ENCODE results near the gene AFDN. TPM values are rescaled to one million over a fixed set of nuclear protein-coding genes. Genes with fewer than 3 reads are reported as not detected.

AFDN gene
- total RNA-seq, 2 experiments from 2014 or later = 12.5 to 13.9 TPM

DNA sequence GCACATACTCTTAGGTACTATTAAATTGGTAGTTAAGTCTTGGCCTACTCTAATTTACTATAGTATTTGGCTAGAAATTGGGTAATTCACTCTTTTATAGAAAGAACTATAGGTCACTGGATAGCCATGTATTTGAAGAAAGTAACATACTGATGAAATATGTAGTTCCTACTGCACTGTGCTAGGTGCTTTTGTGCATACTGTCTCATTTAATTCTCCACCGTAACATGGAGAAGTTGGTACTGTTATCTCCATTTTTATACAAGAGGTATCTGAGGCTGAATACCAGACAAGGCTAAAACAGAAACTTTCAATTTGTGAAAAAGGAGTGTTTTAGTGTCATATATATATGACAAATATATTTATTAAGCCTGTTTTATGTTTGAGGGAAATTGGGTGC lies 29.8 kb downstream of the AFDN start:
- Mint-ChIP-seq H3K4me1 (ENCODE audit: low read depth) (peaks cover 5% of the 10 kb centered on the region), H3K27me3 (ENCODE audit: low read depth) (peaks cover 24% of the 10 kb centered on the region), H3K27ac (no peak overlapping the region), H3K4me3 (no peak overlapping the region), H3K9me3 (peaks cover 2% of the 10 kb centered on the region), H3K36me3 (ENCODE audit: low read depth) (no peaks in the 10 kb centered on the region)
- CTCF ChIA-PET = no interaction called here
- intact Hi-C loops (cut with micrococcal nuclease) = no loop called here
- DNase-seq = no peak

DNA sequence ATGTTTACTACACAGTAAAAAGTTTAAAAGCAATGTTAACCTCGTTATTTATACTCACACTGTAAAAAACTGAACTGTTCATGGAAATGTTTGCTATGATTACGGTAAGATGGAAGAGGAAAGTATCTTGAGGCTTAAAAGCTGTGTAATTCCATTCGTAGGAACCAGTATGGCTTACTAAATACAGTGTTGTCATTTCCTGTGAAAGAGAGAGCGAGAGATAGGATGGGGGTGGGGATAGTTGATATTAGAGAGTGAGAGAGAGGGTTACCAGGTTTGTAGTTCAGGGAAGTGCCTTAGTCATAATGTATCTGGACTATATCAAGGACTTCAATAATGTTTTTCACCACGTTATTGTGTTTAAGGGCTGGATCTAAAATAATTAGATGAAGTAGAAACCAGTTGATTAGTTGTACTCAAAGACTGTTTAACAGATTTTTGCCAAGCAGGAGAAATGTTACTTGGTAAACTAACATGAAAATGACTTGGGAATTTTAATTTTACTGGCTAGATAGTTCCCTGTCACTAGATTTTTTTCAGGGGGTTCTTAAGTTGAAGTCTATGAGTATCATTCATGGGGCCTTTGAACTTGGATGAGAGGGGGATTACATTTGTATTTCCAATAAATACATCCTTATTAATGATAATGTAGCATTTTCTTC lies 30.4 kb downstream of the AFDN start:
- peaks cover 20% of the 10 kb centered on the region for H3K27me3 Mint-ChIP-seq (ENCODE audit: low read depth)
- peaks cover 5% of the 10 kb centered on the region for H3K4me1 Mint-ChIP-seq (ENCODE audit: low read depth)
- peaks cover 2% of the 10 kb centered on the region for H3K9me3 Mint-ChIP-seq
- no peaks in the 10 kb centered on the region for H3K36me3 Mint-ChIP-seq (ENCODE audit: low read depth)
- CTCF ChIA-PET = no interaction called here
- H3K27ac Mint-ChIP-seq = no peak overlapping the region
- intact Hi-C loops (cut with micrococcal nuclease) = no loop called here
- no peak overlapping the region for H3K4me3 Mint-ChIP-seq
- no peak for DNase-seq

DNA sequence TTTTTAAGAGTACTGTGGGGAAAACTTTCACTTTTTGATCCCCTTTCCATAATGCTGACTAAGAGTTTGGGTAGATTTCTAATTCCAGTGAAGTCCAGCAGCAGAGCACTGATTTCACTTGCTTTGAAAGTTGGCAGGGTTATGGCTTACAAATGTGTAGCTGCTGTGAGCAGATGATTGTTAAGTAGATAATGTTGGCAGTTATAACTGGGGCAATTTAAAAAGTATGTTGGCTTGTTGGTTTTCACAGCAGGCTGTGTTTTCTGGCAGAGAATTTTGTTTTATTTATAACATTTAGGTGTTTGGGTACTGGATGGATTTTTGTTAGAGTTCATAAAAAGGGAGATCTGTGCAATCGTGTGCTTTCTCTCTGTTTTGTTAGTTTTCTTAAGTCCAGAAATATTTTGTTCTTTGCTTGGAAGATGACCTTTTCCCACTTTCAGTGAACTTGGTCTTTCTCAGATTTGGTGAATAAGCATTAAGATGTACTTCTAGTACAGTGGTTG lies 31.4 kb downstream of the AFDN start:
- CTCF ChIA-PET = no interaction called here
- Mint-ChIP-seq H3K27me3 (ENCODE audit: low read depth) (peaks cover 16% of the 10 kb centered on the region), H3K27ac (no peak overlapping the region), H3K4me3 (no peak overlapping the region), H3K9me3 (peaks cover 2% of the 10 kb centered on the region), H3K4me1 (ENCODE audit: low read depth) (peaks cover 5% of the 10 kb centered on the region), H3K36me3 (ENCODE audit: low read depth) (no peaks in the 10 kb centered on the region)
- DNase-seq = no peak
- intact Hi-C loops (cut with micrococcal nuclease) = no loop called here

DNA sequence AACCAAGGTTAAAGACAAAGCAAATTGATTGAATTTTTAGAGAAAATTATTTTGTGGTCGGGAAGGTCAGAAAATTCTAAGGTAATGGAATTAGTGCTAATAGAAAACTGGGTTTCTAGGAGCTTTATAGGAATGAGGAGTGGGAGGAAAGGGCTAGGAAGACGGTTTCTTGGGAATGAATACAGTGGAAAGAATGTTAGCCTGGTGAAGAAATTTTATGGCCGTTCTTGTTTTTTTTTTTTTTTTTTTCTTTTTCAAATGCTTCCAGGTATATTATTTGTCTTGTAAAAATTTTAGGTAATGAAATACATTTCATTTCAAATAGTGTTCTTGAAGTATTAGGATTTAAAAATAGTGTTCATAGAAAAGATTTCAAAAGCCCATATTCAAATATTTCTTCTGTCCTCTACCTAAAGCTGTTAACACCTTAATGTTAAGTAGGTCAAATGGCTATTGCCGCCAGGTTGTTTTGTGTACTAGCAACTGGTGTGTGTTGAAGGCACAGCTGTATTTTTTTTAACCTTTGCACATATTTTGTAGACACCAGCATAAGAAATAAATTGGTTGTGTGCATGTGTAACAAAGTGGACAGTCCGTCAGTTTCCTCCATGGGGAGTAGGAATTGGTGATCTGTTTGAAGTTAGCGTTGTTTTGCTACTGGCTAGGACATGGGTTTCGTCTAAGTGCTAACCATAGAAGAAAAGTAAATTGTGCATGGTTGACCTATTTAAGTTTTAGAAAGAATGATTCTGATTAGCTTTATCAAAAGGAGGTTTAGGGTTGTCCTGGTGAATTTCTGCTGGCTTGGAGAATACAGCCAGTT lies 32.3 kb downstream of the AFDN start:
- Mint-ChIP-seq H3K4me3 (no peak overlapping the region), H3K27ac (no peak overlapping the region), H3K27me3 (ENCODE audit: low read depth) (peaks cover 21% of the 10 kb centered on the region), H3K4me1 (ENCODE audit: low read depth) (peaks cover 5% of the 10 kb centered on the region), H3K9me3 (peaks cover 2% of the 10 kb centered on the region), H3K36me3 (ENCODE audit: low read depth) (no peaks in the 10 kb centered on the region)
- DNase-seq = no peak
- intact Hi-C loops (cut with micrococcal nuclease) = no loop called here
- CTCF ChIA-PET = no interaction called here

DNA sequence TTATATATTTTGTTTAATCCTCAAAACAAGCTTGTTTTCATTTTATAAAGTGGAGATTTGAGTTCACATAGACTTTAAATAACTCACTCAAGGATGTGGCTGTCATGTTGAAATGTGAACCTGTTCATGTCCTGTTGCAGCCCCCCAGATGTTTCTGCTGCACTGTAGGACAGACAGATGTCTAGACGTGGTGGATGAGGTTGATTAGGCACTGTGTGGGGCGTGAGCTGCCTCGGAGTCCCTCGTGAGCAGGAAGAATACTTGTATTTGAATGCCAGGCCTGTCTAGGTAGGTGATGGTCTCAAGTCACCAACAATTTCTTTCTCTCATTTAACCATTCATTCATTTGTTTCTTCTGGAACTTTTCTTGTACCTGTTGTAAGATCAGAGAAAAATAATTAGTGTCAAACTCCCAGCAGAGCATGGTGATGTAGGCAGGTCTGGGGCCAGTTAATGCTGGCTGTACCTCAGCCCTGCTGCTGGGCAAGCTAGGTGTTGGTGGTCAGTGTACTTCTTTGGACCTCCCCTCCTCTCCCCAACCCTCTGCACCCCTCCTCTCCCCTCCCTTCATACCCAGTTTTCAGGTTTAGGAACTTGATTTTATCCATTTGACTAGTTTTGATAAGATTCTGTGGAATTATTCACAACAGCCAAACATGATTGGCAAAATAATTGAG lies 34.0 kb downstream of the AFDN start:
- intact Hi-C loops (cut with micrococcal nuclease) = no loop called here
- no peaks in the 10 kb centered on the region for H3K36me3 Mint-ChIP-seq (ENCODE audit: low read depth)

DNA sequence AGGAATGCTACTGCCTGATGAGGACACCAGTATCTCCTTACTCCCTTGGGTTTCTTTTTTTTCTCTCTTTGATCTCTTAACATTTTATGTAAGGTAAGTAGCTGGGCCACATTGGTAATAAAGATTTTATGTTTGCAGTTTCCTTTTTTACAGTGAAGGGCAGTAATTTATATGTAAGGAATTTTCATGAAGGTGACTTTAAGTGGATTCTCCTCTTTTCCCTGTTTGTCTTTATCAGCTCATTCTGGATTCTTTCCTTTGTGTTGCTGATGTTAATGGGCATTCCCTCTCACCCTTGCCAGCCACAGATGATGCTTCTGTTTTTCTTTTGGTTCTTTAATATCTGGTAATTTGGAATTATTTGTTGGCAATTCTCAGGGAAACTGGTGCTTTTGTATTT lies 34.7 kb downstream of the AFDN start:
- Mint-ChIP-seq H3K36me3 (ENCODE audit: low read depth) (no peaks in the 10 kb centered on the region), H3K4me3 (no peak overlapping the region), H3K4me1 (ENCODE audit: low read depth) (peaks cover 5% of the 10 kb centered on the region), H3K27me3 (ENCODE audit: low read depth) (peaks cover 26% of the 10 kb centered on the region), H3K9me3 (peaks cover 2% of the 10 kb centered on the region), H3K27ac (no peak overlapping the region)
- intact Hi-C loops (cut with micrococcal nuclease) = no loop called here
- CTCF ChIA-PET = no interaction called here
- DNase-seq = no peak

More for the DNA sequence above, 34.0 kb downstream of the AFDN start:
- no peak overlapping the region for H3K4me3 Mint-ChIP-seq
- DNase-seq = no peak
- H3K4me1 Mint-ChIP-seq (ENCODE audit: low read depth) = peaks cover 5% of the 10 kb centered on the region
- peaks cover 23% of the 10 kb centered on the region for H3K27me3 Mint-ChIP-seq (ENCODE audit: low read depth)
- H3K27ac Mint-ChIP-seq = no peak overlapping the region
- H3K9me3 Mint-ChIP-seq = peaks cover 2% of the 10 kb centered on the region
- CTCF ChIA-PET = no interaction called here

DNA sequence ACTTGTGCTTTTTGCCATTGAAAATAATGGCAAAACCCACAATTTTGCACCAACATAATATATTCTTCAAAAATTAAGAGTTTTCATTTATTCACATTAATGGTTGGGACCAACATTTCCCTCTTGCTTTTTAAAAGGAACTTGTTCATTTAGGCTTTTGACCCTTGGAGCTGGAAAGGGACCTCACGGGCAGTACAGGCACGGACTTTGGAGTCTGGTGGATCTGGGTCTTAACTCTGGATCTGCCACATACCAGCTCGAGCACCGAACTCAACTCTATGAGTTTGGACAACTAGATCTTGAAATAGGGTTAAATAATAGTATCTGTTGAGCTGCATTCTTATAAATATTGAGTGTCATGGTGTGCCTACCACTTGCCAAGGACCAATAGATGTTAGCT lies 37.2 kb downstream of the AFDN start:
- Mint-ChIP-seq H3K27me3 (ENCODE audit: low read depth) (peaks cover 23% of the 10 kb centered on the region), H3K9me3 (no peaks in the 10 kb centered on the region), H3K4me1 (ENCODE audit: low read depth) (no peaks in the 10 kb centered on the region), H3K27ac (no peak overlapping the region), H3K36me3 (ENCODE audit: low read depth) (no peaks in the 10 kb centered on the region), H3K4me3 (no peak overlapping the region)
- DNase-seq = no peak
- intact Hi-C loops (cut with micrococcal nuclease) = no loop called here
- CTCF ChIA-PET = no interaction called here

DNA sequence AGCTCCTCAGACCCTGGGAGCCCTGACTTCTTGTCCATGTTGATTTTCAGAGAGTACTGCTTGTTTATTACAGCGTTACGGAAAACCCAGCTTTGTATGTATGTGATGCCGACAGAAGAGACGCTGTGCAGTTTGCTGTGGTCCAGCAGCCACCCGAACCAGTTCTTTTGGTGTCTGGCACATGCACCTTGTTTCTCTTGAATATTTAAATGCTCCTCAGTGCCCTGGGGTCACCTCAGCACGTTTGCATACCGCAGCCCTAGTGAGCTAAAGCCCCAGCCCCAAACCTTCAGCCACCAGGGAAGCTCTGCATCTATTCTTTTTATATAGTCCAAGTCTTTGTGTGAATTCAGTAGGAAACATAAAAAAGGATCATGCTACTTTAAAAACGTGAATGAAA lies 39.9 kb downstream of the AFDN start:
- peaks cover 20% of the 10 kb centered on the region for H3K27me3 Mint-ChIP-seq (ENCODE audit: low read depth)
- H3K36me3 Mint-ChIP-seq (ENCODE audit: low read depth) = no peaks in the 10 kb centered on the region
- H3K4me1 Mint-ChIP-seq (ENCODE audit: low read depth) = no peaks in the 10 kb centered on the region
- intact Hi-C loops (cut with micrococcal nuclease) = no loop called here
- H3K9me3 Mint-ChIP-seq = no peaks in the 10 kb centered on the region
- no peak overlapping the region for H3K4me3 Mint-ChIP-seq
- CTCF ChIA-PET = no interaction called here
- no peak for DNase-seq
- H3K27ac Mint-ChIP-seq = no peak overlapping the region

DNA sequence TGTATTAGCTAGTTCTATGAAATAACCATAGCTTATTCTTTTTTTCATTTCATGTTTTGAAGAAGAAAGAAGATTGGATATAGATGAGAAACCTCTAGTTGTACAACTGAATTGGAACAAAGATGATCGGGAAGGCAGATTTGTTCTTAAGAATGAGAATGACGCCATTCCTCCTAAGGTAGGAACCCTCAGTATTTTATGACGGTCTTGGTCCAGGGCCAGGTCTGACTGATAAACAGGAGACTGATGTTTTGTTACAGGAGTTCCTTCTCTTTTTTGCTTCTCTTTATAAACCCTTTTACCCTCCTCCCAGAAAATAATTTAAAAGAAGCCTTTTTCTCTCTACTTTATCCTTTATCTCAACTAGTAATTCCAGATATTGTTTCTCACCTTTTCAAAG lies 43.6 kb downstream of the AFDN start:
- H3K27ac Mint-ChIP-seq = no peak overlapping the region
- no peaks in the 10 kb centered on the region for H3K9me3 Mint-ChIP-seq
- peaks cover 5% of the 10 kb centered on the region for H3K27me3 Mint-ChIP-seq (ENCODE audit: low read depth)
- no peak overlapping the region for H3K4me3 Mint-ChIP-seq
- no peaks in the 10 kb centered on the region for H3K36me3 Mint-ChIP-seq (ENCODE audit: low read depth)
- CTCF ChIA-PET = no interaction called here
- intact Hi-C loops (cut with micrococcal nuclease) = no loop called here
- DNase-seq = no peak
- no peaks in the 10 kb centered on the region for H3K4me1 Mint-ChIP-seq (ENCODE audit: low read depth)

DNA sequence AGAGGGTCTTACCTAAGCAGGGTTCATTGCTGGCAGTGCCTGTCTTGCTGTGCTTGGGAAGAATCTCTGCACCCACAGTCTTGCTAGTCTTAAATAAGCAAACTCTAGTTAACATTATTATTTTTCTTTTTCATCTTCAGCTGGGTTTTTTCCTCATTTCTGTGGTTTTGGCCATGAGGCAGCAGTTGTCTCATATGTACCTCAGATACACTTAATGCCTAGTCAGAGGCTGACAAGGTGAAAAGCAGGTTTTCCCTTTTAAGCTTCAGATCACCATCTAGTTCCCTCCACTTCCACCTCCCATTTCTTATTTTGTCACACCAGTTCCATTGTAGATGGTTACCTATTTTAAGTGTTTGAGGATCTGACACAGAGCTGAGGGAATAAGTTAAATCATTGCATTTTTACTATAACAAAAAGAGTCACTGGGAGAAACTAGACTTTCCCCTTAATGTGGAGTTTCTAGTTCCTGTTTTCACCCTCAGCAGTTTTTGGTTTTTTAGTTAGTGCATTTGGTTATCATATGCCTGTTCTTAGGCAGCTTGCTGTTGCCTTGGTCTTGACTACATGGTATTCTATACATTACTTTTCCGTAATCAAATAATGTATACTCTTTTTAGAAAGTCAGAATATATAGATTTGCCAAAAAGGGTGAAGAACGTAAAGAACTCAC lies 46.0 kb downstream of the AFDN start:
- no peaks in the 10 kb centered on the region for H3K9me3 Mint-ChIP-seq
- no peaks in the 10 kb centered on the region for H3K4me1 Mint-ChIP-seq (ENCODE audit: low read depth)
- peaks cover 1% of the 10 kb centered on the region for H3K27me3 Mint-ChIP-seq (ENCODE audit: low read depth)
- no peak overlapping the region for H3K4me3 Mint-ChIP-seq
- H3K27ac Mint-ChIP-seq = no peak overlapping the region
- CTCF ChIA-PET = no interaction called here
- intact Hi-C loops (cut with micrococcal nuclease) = no loop called here
- no peak for DNase-seq
- H3K36me3 Mint-ChIP-seq (ENCODE audit: low read depth) = no peaks in the 10 kb centered on the region

DNA sequence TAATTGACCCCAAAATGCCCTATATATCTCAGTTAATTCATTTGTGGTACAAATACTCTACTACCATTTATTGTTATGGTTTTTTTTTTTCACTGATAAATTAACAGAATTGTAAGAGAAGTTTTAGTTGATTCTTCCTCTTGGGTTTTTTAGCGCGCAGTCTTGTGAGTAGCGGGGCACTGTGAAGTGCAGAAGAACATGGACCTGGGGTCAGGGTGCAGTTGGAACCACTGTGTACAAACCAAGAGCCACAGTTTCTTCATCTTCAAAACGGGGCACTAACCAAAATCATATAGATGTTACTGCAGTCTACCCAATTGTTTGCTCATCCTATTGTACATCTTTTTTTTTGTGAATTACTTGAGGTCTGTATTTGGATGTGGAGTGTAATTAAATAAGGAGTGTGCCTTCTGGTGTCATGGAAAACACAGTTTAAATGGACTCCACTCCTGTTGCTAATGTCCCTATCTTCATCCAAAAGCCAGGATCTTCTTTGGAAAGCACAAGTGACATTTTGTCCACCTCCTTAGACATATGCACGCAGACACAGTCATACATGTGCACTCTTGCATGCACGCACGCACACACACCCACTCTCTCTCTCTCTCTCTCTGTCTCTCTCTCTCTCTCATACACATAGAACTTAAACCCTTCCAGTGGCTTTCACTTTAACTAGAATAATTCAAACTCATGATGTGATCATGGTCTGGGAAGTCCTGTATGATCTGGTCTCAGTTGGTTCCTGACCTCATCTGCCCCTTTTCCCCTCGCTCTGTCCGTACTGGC lies 51.5 kb downstream of the AFDN start:
- no peak for DNase-seq
- CTCF ChIA-PET = no interaction called here
- no peak overlapping the region for H3K4me3 Mint-ChIP-seq
- no peak overlapping the region for H3K27ac Mint-ChIP-seq
- intact Hi-C loops (cut with micrococcal nuclease) = no loop called here
- no peaks in the 10 kb centered on the region for H3K9me3 Mint-ChIP-seq
- H3K4me1 Mint-ChIP-seq (ENCODE audit: low read depth) = no peaks in the 10 kb centered on the region
- H3K36me3 Mint-ChIP-seq (ENCODE audit: low read depth) = no peaks in the 10 kb centered on the region
- H3K27me3 Mint-ChIP-seq (ENCODE audit: low read depth) = no peaks in the 10 kb centered on the region

DNA sequence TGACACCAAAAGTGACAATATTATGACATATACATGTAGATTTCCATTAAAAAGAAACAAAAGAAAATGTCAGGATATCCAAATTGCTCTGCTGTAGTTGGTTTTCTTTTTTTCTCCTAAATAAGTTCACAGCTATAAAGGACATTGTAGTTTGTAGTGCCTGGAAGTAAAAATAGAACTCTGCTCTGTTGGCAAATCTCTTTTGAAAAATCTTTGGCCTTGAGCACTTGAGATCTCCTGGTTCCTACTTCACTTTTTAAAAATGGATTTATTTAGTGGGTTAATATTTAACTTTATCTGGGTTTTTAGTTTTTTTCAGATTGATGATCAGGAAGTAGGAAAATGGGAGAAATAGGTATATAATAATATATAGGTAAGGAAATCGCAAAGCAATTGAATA lies 52.9 kb downstream of the AFDN start:
- H3K27ac Mint-ChIP-seq = no peak overlapping the region
- no peak for DNase-seq
- H3K9me3 Mint-ChIP-seq = no peaks in the 10 kb centered on the region
- H3K4me1 Mint-ChIP-seq (ENCODE audit: low read depth) = no peaks in the 10 kb centered on the region
- no peak overlapping the region for H3K4me3 Mint-ChIP-seq
- no peaks in the 10 kb centered on the region for H3K36me3 Mint-ChIP-seq (ENCODE audit: low read depth)
- CTCF ChIA-PET = no interaction called here
- intact Hi-C loops (cut with micrococcal nuclease) = no loop called here
- H3K27me3 Mint-ChIP-seq (ENCODE audit: low read depth) = no peaks in the 10 kb centered on the region

All from activated naive CD4-positive, alpha-beta T cell treated with anti-CD3 and anti-CD28 coated beads for 36 hours (primary cell).